ENCODE results near the gene LRFN3.
"Not testable (repeated sequence)": the region's sequence is repeated elsewhere in the genome, so short reads cannot be mapped to it uniquely, and the experiment has no call there.

The LRFN3 gene

DNA sequence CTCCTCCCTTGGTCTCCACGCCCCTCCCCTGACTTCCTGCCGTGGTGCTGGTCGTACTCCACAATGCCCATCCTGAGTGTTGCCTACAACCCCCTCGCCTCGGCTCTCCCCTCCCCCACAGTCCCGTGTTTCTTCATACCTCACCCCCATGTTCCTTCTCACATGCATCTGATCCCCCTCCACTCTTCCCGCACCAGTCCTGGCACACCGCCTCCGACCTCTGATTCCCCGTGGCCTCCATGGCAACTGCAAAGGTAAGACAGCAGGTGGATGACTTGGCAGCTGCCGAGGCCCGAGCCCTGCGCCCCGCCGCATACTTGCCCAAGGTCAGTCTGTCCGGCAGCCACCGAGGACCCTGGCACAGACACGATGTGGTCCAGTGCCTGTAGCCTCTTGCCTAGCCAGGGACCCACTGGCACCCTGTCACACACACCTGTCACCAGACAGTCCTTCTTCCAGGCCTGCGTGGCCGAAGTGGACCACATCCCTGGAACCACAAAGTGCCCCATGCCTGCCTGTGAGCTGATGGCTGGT is 42.7 kb downstream of the LRFN3 start:
- DNase-seq, result no peak

DNA sequence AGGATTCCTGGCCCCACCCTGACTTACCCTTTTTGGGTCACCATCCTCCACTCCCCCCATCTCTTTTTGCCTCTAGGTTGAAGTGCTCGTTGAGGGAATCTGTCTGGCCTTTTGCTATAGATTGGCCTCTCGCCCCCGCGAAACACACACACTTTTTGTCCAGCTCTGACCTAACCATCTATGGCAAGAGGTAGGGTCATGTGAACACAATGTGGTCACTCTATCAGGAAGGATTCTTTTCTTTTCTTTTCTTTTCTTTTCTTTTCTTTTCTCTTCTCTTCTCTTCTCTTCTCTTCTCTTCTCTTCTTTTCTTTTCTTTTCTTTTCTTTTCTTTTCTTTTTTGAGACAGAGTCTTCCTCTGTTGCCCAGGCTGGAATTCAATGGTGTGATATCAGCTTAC is 44.8 kb downstream of the LRFN3 start:
- DNase-seq, result not testable (repeated sequence)

DNA sequence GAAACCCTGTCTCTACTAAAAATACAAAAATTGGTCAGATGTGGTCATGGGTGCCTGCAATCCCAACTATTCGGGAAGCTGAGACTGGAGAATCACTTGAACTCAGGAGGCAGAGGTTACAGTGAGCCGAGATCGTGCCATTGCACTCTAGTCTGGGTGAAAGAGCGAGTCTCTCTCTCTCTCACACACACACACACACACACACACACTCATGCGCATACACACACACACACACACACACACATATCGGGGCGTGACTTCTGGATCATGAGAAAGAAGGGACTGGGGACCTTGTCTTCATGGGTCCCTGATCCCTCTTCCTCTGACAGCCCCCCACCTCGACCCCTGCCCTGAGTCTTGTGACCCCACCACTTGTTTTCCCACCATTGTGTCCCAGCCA is 47.0 kb downstream of the LRFN3 start:
- DNase-seq, result no peak

DNA sequence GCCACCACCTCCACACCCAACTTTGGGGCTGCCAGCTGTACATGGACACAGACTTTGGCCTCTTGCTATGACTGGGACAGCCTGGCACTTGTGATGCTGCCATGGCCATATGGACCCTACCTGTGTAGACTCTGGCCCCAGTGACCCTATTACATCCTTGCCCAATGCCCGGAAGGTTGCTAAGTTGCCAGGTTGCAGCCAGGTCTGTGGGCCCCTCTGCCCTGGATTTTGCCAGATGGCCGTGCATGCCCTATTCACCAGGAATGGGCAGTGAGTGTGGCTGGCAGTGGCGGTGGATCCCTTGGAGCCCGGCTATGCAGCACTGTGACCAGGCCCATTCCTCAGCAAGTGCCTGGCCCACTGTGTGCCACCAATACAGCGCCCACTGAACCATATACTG is 49.9 kb downstream of the LRFN3 start:
- DNase-seq, result no peak

DNA sequence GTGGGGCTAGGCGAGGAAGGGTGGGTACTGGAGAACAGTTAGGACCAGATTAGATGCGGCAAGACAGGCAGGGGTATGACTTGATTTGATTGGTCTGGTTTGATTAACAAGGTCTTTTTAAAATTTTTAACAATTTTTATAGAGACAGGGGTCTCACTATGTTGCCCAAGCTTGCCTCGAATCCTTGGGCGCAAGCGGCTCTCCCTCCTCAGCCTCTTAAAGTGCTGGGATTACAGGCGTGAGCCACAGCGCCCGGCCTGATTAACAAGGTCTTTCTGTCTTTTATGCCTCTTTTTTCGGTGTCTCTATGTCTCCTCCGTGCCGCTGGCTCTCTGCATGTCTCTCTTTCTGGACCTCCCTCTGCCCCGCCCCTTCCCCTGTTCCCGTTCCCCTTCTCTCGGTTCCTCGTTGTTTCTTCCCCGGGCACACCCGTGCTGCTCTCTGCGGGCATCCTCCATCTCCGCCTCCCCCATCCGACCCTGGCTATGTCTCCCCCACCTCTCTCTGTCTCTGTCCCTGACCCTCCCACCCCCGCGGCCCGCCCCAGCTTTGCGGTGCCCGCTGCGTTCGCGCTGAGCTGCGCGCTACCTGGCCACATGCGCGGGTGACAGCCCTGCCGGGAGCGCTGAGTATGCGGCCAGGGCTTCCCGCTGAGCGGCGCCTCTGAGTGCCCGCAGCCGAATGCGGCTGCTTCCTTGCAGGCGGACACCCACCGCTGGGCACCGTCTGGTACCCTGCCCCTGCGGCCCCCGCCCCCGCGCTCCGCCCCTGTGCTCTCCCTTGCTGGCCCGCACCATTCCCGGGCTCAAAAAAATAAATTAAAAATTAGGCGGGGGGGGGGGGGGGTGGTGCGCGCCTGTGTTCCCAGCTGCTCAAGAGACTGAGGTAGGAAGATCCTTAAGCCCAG is 50.7 kb downstream of the LRFN3 start:
- peak; percentile 13 for DNase-seq

DNA sequence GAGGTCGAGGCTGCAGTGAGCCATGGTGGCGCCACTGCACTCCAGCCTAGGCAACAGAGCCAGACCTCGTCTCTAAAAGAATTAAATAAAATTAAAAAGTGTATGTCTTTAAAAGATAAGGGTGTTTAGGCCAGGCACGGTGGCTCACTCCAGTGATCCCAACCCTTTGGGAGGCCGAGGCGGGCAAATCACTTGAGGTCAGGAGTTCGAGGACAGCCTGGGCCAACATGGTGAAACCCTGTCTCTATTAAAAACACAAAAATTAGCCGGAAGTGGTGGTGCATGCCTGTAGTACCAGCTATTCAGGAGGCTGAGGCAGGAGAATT is 51.4 kb downstream of the LRFN3 start:
- no peak for DNase-seq

DNA sequence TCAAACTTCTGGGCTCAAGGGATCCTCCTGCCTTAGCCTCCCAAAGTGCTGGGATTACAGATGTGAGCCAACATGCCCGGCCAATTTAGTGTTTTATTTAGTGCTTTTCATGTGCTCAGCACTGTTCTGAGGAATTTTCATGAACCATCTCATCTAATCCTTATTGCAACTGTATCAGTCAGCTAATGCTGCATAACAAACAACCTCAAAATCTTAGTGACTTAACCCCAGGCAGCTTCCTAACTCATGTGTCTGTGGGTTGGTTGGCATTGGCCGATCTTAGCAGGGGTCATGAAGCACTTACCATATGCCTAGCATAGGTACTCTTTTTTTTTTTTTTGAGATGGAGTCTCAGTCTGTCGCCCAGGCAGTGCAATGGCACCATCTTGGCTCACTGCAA is 52.6 kb downstream of the LRFN3 start:
- DNase-seq, result no peak

DNA sequence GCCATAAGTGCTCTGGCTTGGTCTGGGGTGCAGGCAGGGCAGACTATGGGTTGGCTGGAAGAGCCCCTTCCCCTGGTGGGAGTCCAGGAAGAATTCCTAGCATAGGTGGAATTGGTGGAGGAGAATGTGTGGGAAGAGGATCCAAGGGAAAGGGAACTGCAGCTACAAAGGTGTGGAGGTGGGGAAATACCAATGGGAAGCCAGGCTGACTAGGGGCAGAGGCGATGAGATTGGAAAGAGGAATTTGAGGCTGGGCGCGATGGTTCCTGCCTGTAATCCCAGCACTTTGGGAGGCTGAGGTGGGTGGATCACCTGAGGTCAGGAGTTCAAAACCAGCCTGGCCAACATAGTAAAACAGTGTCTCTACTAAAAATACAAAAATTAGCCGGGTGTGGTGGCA is 54.0 kb downstream of the LRFN3 start:
- DNase-seq, result no peak

DNA sequence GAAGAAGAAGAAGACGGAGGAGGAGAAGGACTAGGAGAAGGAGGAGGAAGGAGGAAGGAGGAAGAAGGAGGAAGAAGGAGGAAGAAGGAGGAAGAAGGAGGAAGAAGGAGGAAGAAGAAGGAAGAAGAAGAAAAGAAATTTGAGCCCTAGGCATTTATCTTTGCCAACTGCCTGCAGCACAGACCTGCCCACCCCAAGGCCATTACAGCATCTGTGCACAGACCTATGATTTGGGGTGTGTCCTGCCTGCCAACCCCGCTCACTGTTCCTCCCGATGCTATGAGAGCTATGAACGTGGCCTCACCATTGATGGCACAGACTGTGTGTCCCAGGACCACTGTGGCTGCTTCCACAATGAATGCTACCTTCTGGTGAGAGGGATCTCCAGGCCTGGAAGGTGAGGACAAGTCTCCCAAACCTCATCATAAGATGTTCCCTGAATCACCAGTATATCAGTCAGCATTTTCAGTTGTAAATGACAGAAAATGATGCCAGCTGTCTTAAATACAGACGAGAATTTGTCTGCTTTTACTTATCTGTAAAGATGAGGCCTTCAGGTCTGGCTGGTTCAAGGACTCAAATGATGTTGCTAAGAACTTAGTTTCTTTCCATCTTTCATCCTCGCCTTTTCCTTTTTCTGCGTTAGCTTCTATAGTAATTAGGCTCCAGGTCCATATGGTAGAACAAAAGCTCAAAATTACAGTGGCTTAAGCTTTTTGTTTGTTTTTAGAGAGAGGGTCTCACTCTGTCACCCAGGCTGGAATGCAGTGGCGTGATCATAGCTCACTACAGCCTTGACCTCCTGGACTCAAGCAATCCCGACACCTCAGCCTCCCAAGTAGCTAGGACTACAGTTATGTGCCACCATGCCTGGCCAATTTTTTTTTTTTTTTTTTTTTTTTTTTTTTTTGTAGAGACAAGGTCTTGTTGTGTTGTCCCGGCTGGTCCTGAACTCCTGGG is 54.9 kb downstream of the LRFN3 start:
- no peak for DNase-seq

DNA sequence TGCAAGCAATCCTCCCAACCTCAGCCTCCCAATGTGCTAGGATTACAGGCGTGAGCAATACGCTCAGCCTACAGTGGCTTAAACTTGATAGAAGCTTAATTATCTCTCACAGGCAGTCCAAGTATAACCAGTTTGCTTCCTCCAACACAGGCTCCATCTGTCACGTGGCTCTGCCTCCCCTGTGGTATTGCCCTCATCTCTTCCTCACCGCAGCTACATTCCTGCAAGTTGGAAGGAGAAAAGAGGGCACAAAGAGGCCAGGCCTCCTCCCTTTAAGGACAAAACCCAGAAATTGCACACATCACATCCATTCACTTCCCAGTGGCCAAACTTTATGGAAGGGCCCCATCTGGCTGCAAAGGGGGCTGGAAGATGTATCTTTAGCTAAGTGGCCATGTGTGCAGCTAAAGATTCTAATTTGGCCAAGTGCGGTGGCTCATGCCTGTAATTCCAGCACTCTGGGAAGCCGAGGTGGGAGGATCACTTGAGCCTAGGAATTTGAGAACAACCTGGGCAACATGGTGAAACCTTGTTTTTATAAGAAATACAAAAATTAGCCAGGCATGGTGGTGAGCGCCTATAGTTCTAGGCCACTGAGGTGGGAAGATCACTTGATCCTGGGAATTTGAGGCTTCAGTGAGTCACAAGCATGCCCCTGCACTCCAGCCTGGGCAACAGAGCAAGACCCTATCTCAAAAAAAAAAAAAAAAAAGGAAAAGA is 55.7 kb downstream of the LRFN3 start:
- DNase-seq, result no peak

DNA sequence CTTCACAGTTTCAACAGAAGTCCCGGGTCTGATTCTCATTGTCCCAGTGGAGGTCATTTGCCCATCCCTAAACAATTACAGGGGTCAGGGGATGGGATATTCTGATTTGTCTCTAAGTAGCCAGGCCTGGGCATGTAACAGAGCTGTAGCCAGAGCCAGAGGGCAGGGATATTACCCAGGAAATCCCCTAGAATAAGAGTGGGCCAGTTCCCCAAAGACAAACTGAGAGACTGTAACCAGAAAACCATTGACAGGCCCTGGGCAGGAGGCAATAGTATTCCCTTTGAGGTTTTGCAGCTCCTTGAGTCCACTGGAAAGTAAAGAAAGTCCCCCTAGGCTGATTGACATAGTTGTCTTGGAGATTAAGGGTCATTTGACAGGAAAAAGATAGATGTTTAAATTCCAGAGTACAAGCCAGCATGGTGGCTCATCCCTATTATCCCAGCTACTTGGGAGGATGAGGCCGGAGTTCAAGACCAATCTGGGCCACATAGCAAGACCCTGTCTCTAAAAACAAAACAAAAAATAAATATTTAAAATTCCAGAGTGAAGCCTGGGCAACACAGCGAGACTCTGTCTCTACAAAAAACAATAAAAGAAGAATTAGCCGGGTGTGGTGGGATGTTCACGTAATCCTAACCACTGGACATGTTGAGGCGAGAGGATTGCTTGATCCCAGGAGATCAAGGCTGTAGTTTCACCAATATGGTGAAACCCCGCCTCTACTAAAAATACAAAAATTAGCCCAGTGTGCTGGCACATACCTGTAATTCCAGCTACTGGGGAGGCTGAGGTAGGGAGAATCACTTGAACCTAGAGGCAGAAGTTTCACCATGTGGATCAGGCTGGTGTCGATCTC is 57.0 kb downstream of the LRFN3 start:
- no peak for DNase-seq

DNA sequence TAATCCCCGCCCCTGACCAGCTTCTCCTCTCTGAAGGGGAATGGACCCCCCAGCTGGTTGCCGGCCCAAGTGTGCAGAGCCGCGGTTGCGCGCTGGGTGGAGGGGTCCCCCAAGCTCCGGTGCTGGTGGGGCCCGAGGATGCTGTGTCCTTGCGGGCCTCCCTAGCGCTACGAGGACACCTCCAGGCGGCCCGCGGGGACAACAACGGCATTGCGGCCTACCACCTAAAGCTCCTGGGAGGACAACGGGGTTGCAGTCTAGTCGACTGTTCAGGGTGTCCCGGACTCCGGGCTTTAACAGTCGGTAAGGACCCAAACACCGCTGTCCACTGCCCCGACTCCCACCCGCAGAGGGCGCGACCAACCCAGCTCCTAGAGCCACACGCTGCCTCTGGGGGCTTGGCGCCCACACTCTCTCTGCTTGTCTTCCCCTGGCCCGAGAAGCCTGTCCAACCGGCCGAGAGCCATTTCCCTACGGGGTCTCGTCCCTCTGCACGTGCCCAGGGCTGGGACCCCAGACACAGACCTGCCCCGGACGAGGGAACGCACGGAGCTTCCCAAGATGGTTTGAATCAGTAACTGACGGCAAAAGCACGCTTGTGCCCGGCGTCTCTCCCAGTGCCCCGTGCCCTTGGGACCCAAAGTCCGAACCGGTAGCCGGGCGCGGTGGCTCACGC is 57.9 kb downstream of the LRFN3 start:
- DNase-seq, result no peak

All from activated naive CD4-positive, alpha-beta T cell treated with Interleukin-2 at 50 U/mL for 16 hours (primary cell).